HG03378 (cell line): Measurements from ENCODE around the gene MCOLN3.
"Not testable (repeated sequence)": the region's sequence is repeated elsewhere in the genome, so short reads cannot be mapped to it uniquely, and the experiment has no call there.

Experiments
- ATAC-seq: cut with Tn5 transposase; IDR thresholded peaks from one replicate; pipeline ENCODE4 v1.9.1; 2021; ENCODE audit warnings: mild to moderate bottlenecking, moderate library complexity; ENCODE audit not compliant: unreplicated experiment

MCOLN3 gene

GRCh38 chr1:84995484-84996334 is 52.6 kb downstream of the MCOLN3 start:
- peak; percentile 52 for ATAC-seq

- peak; percentile 38 for ATAC-seq
These were observed 57.0 kb downstream of the MCOLN3 start for GRCh38 chr1:84991097-84991920.

- peak; percentile 66 for ATAC-seq
These were observed 59.7 kb downstream of the MCOLN3 start for GRCh38 chr1:84988588-84988987.

- ATAC-seq, result not testable (repeated sequence)
These were observed 61.7 kb downstream of the MCOLN3 start for GRCh38 chr1:84986561-84986960.

GRCh38 chr1:84985365-84985764 is 62.9 kb downstream of the MCOLN3 start:
- peak; percentile 32 for ATAC-seq

- no peak for ATAC-seq
These were observed 65.9 kb downstream of the MCOLN3 start for GRCh38 chr1:84982395-84982794.

- ATAC-seq, result peak; percentile 31
These were observed 73.3 kb downstream of the MCOLN3 start for GRCh38 chr1:84975035-84975434.

GRCh38 chr1:84973498-84974334 is 74.6 kb downstream of the MCOLN3 start:
- peak; percentile 27 for ATAC-seq

- ATAC-seq, result peak; percentile 36
These were observed 75.8 kb downstream of the MCOLN3 start for GRCh38 chr1:84972377-84972987.

GRCh38 chr1:84971957-84972356 is 76.3 kb downstream of the MCOLN3 start:
- peak; percentile 38 for ATAC-seq

GRCh38 chr1:84969489-84970250 is 78.6 kb downstream of the MCOLN3 start:
- ATAC-seq, result peak; percentile 53

GRCh38 chr1:84968865-84969264 is 79.4 kb downstream of the MCOLN3 start:
- no peak for ATAC-seq

GRCh38 chr1:84968101-84968500 is 80.2 kb downstream of the MCOLN3 start:
- ATAC-seq, result no peak
